Measurements from ENCODE around the gene SPPL3.

SPPL3 gene

GRCh38 chr12:120941846-120942405 is 37.8 kb upstream of the SPPL3 start:
- no peak for TF ChIP-seq CTCF (IDR thresholded peaks at IDR 0.05; ENCODE audit: insufficient read depth, low read length, poor library complexity, severe bottlenecking)
- Histone ChIP-seq H3K4me3 (replicated peaks; ENCODE audit: low read depth, low read length) (no peak overlapping the region), H3K27me3 (replicated peaks; ENCODE audit: control insufficient read depth, insufficient read depth, low read length) (no peaks in the 10 kb centered on the region), H3K36me3 (ENCODE audit: control insufficient read depth, insufficient read depth, low read length) (no peaks in the 10 kb centered on the region)
- no peak for DNase-seq (ENCODE audit: extremely low read depth, insufficient read length)

- no peak for DNase-seq (ENCODE audit: extremely low read depth, insufficient read length)
- no peak overlapping the region for H3K4me3 ChIP-seq (replicated peaks; ENCODE audit: low read depth, low read length)
- no peaks in the 10 kb centered on the region for H3K27me3 ChIP-seq (replicated peaks; ENCODE audit: control insufficient read depth, insufficient read depth, low read length)
- no peak for TF ChIP-seq CTCF (IDR thresholded peaks at IDR 0.05; ENCODE audit: insufficient read depth, low read length, poor library complexity, severe bottlenecking)
- no peaks in the 10 kb centered on the region for H3K36me3 ChIP-seq (ENCODE audit: control insufficient read depth, insufficient read depth, low read length)
Observed at GRCh38 chr12:120941412-120941811, 37.3 kb upstream of the SPPL3 start.

- Histone ChIP-seq H3K27me3 (replicated peaks; ENCODE audit: control insufficient read depth, insufficient read depth, low read length) (no peaks in the 10 kb centered on the region), H3K4me3 (replicated peaks; ENCODE audit: low read depth, low read length) (no peak overlapping the region), H3K36me3 (ENCODE audit: control insufficient read depth, insufficient read depth, low read length) (no peaks in the 10 kb centered on the region)
- no peak for TF ChIP-seq CTCF (IDR thresholded peaks at IDR 0.05; ENCODE audit: insufficient read depth, low read length, poor library complexity, severe bottlenecking)
- no peak for DNase-seq (ENCODE audit: extremely low read depth, insufficient read length)
Observed at GRCh38 chr12:120940799-120941198, 36.6 kb upstream of the SPPL3 start.

GRCh38 chr12:120940006-120940405 is 35.8 kb upstream of the SPPL3 start:
- DNase-seq (ENCODE audit: extremely low read depth, insufficient read length), result no peak
- H3K4me3 ChIP-seq (replicated peaks; ENCODE audit: low read depth, low read length), result no peak overlapping the region

GRCh38 chr12:120939523-120939922 is 35.4 kb upstream of the SPPL3 start:
- DNase-seq (ENCODE audit: extremely low read depth, insufficient read length), result no peak
- H3K36me3 ChIP-seq (ENCODE audit: control insufficient read depth, insufficient read depth, low read length), result no peaks in the 10 kb centered on the region
- H3K4me3 ChIP-seq (replicated peaks; ENCODE audit: low read depth, low read length), result no peak overlapping the region
- H3K27me3 ChIP-seq (replicated peaks; ENCODE audit: control insufficient read depth, insufficient read depth, low read length), result no peaks in the 10 kb centered on the region
- TF ChIP-seq CTCF (IDR thresholded peaks at IDR 0.05; ENCODE audit: insufficient read depth, low read length, poor library complexity, severe bottlenecking), result no peak

More at GRCh38 chr12:120940006-120940405, 35.8 kb upstream of the SPPL3 start:
- H3K36me3 ChIP-seq (ENCODE audit: control insufficient read depth, insufficient read depth, low read length), result no peaks in the 10 kb centered on the region
- no peak for TF ChIP-seq CTCF (IDR thresholded peaks at IDR 0.05; ENCODE audit: insufficient read depth, low read length, poor library complexity, severe bottlenecking)
- no peaks in the 10 kb centered on the region for H3K27me3 ChIP-seq (replicated peaks; ENCODE audit: control insufficient read depth, insufficient read depth, low read length)

- TF ChIP-seq CTCF (IDR thresholded peaks at IDR 0.05; ENCODE audit: insufficient read depth, low read length, poor library complexity, severe bottlenecking), result no peak
- Histone ChIP-seq H3K36me3 (ENCODE audit: control insufficient read depth, insufficient read depth, low read length) (no peaks in the 10 kb centered on the region), H3K4me3 (replicated peaks; ENCODE audit: low read depth, low read length) (no peak overlapping the region), H3K27me3 (replicated peaks; ENCODE audit: control insufficient read depth, insufficient read depth, low read length) (no peaks in the 10 kb centered on the region)
- DNase-seq (ENCODE audit: extremely low read depth, insufficient read length), result no peak
Observed at GRCh38 chr12:120938496-120938895, 34.3 kb upstream of the SPPL3 start.
